Type B pancreatic cell (in vitro differentiated cells): ENCODE data around the gene HADH. TPM values are rescaled to one million over a fixed set of nuclear protein-coding genes. Genes with fewer than 3 reads are reported as not detected.

ENCODE experiments used
- DNase-seq: peaks from one replicate; pipeline ENCODE4 v3.0.0; 2021; ENCODE audit warnings: mixed read lengths; ENCODE audit not compliant: unreplicated experiment; ENCODE audit errors: extremely low spot score
- H3K27ac Mint-ChIP-seq: 2 replicates; pipeline ENCODE4 v1.8.0; 2021; ENCODE audit warnings: mild to moderate bottlenecking, mixed read lengths
- H3K27me3 Mint-ChIP-seq: 2 replicates; pipeline ENCODE4 v1.8.0; 2021; ENCODE audit warnings: mixed read lengths
- H3K36me3 Mint-ChIP-seq: 2 replicates; pipeline ENCODE4 v1.8.0; 2021; ENCODE audit warnings: mixed read lengths
- H3K4me1 Mint-ChIP-seq: one replicate; pipeline ENCODE4 v1.8.0; 2021; ENCODE audit warnings: mixed read lengths; ENCODE audit not compliant: unreplicated experiment
- H3K4me3 Mint-ChIP-seq: 2 replicates; pipeline ENCODE4 v1.8.0; 2021; ENCODE audit warnings: mild to moderate bottlenecking, mixed read lengths
- H3K9me3 Mint-ChIP-seq: 2 replicates; pipeline ENCODE4 v1.8.0; 2021; ENCODE audit warnings: mixed read lengths
- total RNA-seq: library from RNA; stranded (reverse); gene quantifications from 2 replicates; pipeline ENCODE4 v1.2.1, GENCODE V29; 2021; ENCODE audit warnings: low replicate concordance
- TF ChIP-seq, protein P1 (sequence below): fragments of 200-600 bp; sonication (generic); conservative IDR thresholded peaks from 2 replicates; pipeline ENCODE4 v1.5.0; 2021; ENCODE audit warnings: antibody characterized with exemption, mild to moderate bottlenecking

The HADH gene
- total RNA-seq, 1 donor from 2014 or later: 68.5 TPM

DNA sequence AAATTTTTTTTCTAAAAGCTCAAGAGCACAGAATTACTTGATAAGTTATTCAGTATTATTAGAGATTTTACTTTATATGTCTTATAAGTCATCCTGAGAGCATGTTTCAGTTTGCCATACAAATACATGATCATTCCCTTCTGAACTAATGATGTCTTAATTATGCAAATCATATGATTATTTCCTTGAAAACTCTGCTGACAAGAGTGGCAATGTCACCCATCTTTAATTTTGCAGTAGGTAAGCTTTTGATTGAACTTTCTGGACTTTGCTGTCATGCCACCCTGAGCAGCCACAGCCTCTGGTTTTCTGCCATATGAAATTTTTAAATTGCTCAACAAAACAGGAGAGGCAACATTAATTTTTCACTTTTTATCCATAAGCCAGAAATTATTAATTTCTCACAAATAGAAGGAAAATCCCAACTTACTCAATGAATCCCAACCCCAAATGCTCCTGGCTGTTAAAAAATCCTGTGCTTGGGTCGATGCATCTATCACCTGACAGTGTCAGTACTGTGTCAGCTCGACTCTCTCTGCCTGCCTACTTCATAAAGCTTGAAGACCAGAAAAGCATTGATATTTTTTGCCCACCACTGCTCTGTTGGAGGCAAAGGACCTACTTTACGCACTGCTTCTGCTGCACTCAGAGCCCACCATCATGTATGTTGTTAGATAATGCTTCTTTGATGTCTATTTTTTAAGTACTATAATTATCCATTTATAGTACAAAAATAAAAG is 11.6 kb upstream of the HADH start:
- TF ChIP-seq, protein P1, sequence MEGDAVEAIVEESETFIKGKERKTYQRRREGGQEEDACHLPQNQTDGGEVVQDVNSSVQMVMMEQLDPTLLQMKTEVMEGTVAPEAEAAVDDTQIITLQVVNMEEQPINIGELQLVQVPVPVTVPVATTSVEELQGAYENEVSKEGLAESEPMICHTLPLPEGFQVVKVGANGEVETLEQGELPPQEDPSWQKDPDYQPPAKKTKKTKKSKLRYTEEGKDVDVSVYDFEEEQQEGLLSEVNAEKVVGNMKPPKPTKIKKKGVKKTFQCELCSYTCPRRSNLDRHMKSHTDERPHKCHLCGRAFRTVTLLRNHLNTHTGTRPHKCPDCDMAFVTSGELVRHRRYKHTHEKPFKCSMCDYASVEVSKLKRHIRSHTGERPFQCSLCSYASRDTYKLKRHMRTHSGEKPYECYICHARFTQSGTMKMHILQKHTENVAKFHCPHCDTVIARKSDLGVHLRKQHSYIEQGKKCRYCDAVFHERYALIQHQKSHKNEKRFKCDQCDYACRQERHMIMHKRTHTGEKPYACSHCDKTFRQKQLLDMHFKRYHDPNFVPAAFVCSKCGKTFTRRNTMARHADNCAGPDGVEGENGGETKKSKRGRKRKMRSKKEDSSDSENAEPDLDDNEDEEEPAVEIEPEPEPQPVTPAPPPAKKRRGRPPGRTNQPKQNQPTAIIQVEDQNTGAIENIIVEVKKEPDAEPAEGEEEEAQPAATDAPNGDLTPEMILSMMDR: no peak
- no peak overlapping the region for H3K27ac Mint-ChIP-seq
- no peaks in the 10 kb centered on the region for H3K4me1 Mint-ChIP-seq
- no peak overlapping the region for H3K4me3 Mint-ChIP-seq
- no peaks in the 10 kb centered on the region for H3K36me3 Mint-ChIP-seq
- no peak for DNase-seq
- no peaks in the 10 kb centered on the region for H3K9me3 Mint-ChIP-seq
- no peaks in the 10 kb centered on the region for H3K27me3 Mint-ChIP-seq

DNA sequence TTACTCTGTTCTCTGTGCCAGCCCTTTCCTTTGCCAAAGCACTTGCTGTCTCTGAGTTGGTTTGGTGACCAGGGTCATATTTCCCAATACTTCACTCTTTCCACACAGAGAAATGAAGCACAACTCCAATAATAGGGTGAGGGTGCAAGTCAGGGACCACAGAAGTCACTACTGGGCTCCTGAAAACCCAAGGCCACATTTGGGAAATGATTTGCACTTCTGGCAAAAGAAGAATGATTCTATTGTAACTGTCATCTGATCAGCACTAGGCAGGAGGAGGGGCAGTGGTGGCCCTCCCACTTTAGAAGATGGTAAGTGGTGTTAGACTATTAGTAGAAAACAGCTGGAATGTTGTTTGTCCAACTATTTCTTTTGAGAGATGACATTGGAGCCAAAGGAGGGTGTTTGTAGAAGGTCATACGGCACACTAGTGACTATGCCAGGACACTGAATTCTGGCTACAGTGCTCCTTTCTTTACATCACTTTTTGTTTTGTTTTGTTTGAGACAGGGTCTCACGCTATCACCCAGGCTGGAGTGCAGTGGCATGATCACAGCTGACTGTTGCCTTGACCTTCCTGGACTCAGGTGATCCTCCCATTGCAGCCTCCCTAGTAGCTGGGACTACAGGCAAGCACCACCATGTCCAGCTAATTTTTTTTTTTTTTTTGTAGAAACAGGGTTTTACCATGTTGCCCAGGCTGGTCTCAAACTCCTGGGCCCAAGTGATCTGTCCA is 10.8 kb upstream of the HADH start:
- H3K9me3 Mint-ChIP-seq: no peaks in the 10 kb centered on the region
- TF ChIP-seq, protein P1: no peak

DNA sequence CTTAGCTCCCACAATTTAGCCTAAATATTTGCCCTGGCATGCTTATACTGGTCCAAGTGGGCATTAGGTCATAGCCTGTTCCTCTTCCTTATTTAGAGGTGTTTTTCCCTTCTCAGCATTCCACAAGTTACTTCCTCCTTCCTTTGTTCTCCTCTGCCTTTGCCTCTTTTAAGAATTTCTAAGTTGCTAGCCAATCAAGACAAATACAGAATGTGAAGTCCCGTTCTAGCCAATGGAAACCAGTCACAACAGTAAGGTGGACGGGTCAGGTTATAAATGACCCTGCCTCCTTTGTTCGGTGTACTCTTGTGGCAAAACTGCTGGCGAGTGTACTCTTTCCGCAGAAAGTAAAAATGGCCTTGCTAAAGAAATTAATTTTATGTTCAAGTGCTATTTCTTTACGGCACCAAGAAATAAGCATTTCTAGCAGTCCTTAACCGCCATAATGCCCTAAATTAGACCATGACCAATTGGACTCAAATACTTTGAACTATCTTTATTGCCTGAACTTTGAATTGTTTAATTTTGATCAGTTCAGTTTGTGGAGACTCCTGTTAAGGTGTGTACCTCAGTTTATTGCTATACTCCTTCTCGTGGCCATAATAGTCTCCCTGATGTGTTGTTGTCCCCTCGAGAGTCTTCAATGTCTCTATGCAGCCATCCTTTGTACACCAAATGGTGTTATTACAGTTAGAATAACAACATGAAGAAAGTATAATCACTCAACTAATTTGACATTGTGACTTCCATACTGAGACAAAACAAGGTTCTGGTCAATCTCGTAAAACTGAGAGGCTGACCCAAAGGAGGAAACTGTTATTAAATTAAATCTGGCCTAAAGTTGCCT is 1.6 kb upstream of the HADH start:
- Mint-ChIP-seq H3K27me3 (peaks cover 2% of the 10 kb centered on the region), H3K27ac (no peak overlapping the region), H3K4me1 (peaks cover 17% of the 10 kb centered on the region), H3K9me3 (no peaks in the 10 kb centered on the region), H3K36me3 (no peaks in the 10 kb centered on the region), H3K4me3 (peak overlapping the region; percentile 27)
- TF ChIP-seq, protein P1: no peak
- no peak for DNase-seq

More for the DNA sequence above, 10.8 kb upstream of the HADH start:
- Mint-ChIP-seq H3K4me3 (no peak overlapping the region), H3K27me3 (no peaks in the 10 kb centered on the region), H3K27ac (no peak overlapping the region), H3K36me3 (no peaks in the 10 kb centered on the region), H3K4me1 (no peaks in the 10 kb centered on the region)
- DNase-seq: no peak

DNA sequence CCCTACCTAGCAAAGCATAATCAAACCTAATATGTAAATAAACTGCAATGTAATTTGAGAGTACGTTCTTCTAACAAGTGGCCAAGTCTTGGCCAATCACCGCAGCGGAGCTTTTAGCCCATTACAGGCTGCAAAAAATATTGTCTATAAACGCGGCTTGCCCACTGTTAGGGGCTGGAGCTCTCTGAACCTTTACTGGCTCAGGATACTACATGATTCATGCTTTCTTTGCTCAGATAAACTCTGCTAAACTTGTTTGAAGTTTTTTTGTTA is 990 bp upstream of the HADH start:
- Mint-ChIP-seq H3K4me3 (no peak overlapping the region), H3K4me1 (peaks cover 19% of the 10 kb centered on the region), H3K27me3 (peaks cover 4% of the 10 kb centered on the region), H3K36me3 (no peaks in the 10 kb centered on the region), H3K27ac (no peak overlapping the region), H3K9me3 (no peaks in the 10 kb centered on the region)
- DNase-seq: no peak
- TF ChIP-seq, protein P1: no peak

DNA sequence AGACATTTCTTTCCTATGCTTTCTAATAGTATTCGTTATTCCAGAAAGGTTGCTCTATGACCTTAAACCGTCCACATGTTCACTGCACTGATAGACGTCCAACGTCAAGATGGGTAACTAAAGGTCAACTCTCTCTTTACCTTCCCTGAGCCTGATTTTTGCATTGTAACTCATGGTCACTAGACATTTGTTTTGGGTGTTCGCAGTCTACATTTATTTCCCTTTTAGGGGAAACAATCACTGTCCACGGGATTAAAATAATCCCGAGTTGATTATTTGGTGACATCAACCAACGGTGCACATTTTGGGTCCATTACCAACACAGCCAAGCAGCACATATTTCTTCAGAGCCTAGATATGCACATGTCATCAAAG is 540 bp upstream of the HADH start:
- no peaks in the 10 kb centered on the region for H3K36me3 Mint-ChIP-seq
- no peak for DNase-seq
- peak overlapping the region; percentile 73 for H3K27ac Mint-ChIP-seq
- H3K4me1 Mint-ChIP-seq: peaks cover 20% of the 10 kb centered on the region
- no peaks in the 10 kb centered on the region for H3K9me3 Mint-ChIP-seq
- peak overlapping the region; percentile 93 for H3K4me3 Mint-ChIP-seq
- H3K27me3 Mint-ChIP-seq: peaks cover 5% of the 10 kb centered on the region
- TF ChIP-seq, protein P1: no peak
